HG02981 (cell line): ENCODE measurements around the gene LAG3.

ENCODE experiments used
- ATAC-seq: cut with Tn5 transposase; IDR thresholded peaks from one replicate; pipeline ENCODE4 v1.9.1; 2021; ENCODE audit warnings: mild to moderate bottlenecking, moderate library complexity; ENCODE audit not compliant: unreplicated experiment

Gene LAG3

DNA sequence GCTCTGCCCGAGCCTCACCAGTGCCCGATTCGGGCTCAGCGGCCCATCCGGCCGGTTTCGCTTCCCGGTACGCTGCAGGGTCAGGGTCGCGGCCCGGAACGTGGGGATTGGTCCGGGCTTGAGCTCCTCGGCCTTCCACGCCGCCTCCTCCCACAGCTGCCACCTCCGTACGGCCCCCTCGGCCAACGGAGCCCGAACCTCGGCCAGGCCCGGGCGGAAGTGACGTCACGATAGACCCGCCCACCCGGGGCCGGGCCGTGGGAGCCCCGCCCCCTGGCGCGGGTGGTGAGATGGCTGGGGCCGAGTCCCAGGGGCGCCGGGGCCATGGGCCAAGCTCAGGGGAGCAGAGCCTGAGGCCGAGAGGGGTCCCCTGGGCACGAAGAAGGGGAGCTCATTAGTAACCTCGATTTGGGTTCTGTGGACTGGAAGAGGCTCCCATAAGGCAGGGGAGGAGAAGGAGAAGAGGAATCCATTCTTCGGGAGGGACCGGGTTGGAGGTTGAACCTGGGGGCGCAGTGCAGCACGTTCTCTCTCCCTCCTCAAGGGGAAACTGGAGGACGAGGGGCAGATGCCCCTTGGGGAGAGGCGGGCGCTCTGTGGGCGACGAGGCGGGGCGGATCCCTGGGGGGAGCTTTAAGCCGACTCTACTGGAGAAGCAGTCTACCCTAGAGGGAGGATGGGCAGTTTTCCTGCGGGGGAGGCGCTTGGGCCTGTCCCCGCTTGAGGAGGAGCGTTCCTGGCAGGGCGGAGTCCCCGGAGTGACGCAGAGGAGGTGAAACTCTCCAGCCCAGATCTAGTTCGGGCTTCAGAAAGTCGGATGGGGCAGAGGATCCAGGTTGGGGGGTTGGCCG lies 19.2 kb upstream of the LAG3 start, which contains the start of gene MLF2:
TSS of gene MLF2 (minus strand) at position 221 of the 851 bp plus-strand sequence. CDS start 807 bp downstream, outside the sequence.
- peak; percentile 89 for ATAC-seq

DNA sequence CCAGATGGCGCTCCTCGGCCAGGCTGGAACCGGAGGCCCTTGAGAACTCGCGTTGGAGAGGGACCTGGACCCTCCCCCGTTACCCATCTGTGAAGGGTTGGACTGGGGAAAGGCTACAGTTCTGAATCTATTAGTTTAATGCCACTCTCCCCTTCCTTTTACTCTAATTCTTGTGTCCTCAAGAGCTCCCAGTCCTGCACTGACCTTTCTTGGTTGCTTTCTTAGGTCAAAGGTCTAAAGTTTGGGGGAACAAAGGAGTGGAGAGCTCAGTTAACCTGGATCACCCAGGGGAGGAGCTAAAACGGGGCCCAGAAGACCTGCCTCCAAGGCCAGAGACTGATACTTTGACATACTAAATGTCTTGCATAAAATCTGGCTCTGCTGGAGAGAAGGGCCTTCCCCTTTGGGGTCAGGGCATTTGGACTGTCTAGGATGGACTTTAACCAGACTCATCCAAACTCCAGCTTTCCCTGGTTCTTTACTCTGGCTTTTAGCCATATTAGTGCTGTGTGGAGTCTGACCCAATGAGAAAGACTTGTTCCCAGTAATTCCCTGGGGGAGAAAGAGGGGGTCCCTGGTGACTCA lies 18.5 kb upstream of the LAG3 start:
- no peak for ATAC-seq

DNA sequence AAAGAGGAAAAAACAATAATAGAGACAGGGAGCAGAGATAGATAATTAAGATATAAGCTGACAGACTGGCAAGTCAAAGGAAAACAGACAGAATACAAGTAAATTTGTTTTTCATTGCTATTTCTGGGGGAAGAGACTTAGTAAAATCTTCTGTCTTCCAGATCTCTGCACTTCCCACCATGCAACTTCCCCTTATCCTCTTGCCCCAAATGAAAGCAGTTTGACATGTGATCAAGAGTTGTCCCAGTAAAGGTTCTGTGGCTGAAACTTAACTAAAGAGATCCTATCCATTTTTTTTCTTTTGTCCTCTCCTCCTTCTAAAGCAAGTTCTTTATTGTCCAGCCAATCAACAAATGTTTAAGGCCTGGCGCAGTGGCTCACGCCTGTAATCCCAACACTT lies 17.9 kb upstream of the LAG3 start:
- ATAC-seq = no peak

DNA sequence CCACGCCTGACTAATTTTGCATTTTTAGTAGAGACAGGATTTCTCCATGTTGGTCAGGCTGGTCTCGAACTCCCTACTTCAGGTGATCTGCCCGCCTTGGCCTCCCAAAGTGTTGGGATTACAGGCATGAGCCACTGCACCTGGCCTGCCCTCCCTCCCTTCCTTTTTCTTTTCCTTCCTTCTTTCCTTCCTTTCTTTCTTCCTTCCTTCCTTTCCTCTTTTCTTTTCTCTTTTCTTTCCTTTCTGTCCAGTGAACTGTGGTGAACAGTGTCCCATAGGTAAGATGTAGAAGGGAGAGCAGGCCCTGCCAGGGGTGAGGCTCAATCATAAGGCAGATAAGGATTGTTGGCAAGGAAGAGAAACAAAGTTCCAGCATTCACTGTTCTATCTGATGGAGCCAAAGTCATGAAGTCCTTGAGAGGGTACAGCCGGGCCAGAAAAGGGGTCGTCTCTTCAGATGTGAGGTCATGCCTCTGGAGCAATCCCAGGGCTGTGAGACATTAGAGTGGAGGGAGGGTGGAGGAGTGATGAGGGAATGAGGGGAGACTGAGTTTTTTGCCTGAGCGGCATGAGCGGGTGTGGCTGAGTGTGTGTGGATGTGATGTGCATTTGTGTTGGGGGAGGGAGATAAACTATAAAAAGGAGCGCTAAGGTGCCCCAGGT lies 15.2 kb upstream of the LAG3 start:
- no peak for ATAC-seq

DNA sequence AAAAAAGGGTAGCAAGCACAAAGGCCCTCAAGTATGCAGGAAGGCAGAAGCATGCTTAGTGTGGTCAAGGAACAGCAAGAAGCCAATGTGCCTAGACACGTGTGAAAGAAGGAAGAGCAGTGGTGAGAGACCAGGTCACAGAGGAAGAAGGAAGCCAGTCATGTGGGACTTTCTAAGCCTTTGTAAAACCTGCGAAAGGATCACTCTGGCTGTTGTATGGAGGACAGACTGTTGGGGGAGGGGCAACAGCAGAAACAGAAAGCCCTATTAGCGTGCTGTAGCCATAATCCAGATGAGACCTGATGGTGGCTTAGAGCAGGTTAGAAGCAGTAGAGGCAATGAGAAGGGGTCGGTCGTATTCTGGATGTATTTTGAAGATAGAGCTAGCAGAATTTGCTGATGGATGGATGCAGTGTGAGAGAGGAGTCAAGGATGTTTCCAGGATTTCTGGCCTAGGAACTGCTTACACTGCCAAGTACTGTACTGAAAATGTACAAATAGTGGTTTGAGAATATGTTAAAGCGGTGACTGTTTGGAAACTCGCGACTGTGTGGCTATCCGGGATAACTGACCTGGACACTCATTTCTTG lies 13.7 kb upstream of the LAG3 start:
- ATAC-seq = no peak

DNA sequence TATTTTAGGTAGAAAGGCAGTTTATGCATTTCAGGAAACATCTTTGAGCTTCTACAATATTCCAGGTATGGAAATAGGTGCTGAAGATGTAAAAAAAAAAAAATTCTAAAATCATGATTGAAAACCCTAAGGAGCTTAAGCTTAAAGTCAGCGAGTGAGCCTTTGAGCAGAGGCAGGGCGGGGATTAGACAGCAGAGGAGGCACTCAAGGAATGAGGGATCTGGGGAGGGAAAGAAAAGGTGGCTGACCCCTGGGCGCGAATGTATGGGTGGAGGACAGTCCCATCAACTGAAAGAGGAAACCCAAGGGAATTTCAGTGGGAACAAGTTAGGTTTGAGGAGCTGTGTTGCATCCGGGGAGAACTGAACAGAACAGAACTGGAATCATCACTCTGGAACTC lies 12.6 kb upstream of the LAG3 start:
- no peak for ATAC-seq

DNA sequence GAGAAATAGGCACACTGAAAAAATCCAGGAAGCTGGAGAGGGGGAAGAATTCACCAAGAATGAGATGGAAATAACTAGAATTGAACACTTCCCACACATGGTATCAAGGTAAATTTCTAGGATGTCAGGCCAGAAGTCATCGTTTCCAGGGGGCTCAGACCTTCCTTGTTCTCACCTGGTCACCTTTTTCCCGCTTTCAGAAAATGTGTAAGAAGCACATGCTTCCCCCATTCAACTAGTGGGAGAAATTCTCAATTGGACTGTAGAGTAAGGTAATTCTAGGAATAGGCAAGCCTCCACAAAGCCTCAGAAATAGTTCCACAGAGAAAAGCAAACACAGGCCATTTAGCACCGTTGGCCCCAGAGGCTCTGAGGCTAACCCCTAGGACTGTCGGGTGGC lies 8.9 kb upstream of the LAG3 start:
- no peak for ATAC-seq

DNA sequence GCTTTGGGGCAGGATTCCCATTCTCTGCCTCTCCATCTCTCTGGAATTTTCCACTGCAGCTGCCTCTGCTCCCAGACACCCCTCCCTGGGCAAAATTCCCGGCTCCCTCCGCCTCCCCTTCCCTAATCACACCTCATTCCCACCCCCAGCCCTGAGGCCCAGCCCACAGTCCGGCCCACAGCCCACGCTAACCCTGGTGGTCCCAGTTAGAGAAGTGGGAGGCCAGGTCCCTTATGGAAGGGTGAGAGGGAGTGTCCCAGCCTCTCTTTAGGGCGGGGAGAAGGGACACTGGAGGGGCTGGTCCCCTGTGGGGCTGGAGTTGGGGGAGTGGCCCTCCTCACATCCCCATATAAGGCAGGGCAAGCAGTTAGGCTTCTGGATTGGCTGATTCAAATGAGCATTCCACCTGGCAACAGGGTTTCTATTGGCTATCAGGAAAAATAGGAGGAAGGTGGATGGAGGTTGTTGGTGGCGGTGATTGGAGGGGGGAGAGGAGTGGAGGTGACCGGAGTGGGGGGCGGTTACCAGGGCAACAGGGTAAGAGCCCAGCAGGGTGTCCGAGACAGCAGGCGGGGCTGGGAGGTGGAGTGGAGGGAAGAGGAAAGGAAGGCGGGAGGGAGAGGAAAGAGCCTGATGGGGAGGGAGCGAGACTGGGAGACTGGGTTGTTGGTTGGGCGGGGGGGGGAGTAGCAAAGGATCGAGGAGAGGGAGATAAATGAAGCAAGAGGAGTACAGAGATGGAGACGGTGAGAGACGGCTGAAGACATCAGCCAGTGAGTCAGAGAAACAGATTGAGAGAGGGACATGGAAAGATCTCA lies 8.1 kb upstream of the LAG3 start:
- peak; percentile 87 for ATAC-seq

DNA sequence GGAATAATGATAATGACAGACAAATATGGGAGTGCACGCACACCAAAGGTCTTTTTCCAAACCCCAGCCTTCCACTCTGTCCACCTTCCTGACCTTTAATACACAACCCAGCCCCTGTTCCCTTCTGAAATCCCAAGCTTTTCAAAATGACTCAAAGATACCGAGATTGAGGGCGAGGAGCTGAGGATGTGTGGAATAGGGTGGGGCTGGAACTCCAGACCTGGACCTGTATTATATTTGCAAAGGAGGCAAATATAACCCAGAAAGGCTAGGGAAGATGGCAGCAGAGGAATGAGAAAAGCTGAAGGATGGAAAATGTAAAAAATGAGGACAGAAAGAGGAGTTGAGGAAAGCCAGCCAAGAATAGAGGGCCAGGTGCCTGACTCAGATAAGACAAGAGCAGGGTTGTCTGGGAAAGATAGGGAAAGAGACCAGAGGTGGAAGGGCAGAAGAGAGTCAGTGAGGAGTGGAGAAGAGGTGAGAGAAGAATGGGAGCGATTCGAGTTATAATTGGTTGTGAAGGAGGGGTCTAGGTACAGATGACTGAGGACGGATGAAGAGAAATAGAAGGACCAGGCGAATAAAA lies 7.2 kb upstream of the LAG3 start:
- no peak for ATAC-seq

DNA sequence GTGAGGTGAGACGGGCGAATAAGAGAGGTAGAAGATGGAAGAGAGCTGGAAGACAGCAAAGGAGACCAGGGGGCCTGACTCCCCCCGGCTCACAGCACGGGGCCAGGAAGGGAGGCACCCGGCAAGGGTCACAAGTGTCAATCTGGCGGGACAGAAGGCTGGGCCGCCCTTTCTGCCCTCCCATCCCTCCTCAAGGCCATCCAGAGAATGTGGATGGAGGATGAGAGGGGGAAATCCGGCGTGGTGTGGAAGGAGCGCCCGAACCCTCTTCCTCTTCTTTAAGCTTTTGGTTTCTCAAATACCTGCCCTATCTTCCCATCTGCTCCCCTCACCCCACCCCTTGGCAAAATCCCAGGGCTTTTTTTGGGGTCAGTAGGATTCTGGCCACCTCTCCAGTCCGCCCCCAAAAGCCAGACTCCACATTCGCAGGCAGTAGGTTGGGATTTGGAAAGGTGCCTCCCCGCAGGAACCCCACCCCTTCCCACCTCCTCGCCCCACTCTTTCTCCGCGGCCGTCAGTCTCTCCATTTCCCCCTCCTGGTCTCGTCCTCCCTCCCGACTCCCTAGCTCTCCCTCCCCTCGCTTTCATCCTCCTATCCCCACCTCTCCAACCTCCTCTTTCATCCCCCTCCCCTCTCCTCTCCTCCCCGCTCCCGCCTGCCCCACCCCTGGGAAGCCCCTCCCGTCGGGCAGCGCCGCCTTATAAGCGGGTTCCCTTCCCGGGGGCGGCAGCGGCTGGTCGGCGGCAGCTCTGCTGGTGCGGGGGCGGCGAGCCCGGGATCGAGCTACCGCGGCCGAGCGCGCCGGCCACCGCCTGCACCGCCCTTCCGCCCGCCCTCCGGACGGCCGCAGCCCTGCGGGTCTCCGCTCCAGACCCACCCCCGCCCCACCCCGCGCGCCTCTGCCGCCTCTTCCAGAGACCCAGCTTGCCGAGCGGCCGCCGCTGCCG lies 6.4 kb upstream of the LAG3 start, which contains the start of gene PTMS:
TSS of gene PTMS (plus strand) at position 730 of the 948 bp plus-strand sequence. CDS start 343 bp downstream, outside the sequence.
- ATAC-seq = no peak

DNA sequence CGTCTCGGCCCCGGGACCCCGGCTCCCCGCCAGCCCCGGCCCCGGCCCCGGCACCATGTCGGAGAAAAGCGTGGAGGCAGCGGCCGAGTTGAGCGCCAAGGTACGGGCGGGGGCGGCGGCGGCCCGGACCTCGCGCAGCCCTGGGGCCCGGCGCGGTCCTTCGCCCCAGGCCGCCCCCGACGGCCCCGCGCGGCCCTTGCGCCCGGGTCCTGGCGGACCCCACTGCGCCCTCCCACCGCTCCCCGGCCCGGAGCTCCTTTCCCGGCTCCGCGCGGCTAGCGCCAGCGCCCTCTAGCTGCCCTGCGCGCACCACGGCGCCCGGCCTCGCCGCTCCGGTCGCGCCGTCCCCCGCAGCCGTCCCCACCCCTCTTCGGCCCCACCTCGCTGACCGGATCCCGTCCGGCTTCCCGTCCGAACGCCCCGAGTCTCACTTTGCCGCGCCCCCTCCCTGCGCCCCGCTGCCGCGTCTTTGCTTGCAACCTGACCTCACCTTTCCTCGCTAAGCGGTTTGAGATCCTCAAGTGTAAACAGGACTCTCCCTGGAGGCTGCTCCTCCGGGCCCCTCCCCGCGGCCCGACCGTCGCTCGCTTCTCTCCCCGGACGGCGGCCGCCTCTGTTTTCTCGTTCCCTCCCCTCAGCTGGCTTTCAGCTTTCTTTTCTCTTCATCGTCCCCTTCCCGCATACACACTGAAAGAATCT lies 5.5 kb upstream of the LAG3 start:
- peak; percentile 42 for ATAC-seq

DNA sequence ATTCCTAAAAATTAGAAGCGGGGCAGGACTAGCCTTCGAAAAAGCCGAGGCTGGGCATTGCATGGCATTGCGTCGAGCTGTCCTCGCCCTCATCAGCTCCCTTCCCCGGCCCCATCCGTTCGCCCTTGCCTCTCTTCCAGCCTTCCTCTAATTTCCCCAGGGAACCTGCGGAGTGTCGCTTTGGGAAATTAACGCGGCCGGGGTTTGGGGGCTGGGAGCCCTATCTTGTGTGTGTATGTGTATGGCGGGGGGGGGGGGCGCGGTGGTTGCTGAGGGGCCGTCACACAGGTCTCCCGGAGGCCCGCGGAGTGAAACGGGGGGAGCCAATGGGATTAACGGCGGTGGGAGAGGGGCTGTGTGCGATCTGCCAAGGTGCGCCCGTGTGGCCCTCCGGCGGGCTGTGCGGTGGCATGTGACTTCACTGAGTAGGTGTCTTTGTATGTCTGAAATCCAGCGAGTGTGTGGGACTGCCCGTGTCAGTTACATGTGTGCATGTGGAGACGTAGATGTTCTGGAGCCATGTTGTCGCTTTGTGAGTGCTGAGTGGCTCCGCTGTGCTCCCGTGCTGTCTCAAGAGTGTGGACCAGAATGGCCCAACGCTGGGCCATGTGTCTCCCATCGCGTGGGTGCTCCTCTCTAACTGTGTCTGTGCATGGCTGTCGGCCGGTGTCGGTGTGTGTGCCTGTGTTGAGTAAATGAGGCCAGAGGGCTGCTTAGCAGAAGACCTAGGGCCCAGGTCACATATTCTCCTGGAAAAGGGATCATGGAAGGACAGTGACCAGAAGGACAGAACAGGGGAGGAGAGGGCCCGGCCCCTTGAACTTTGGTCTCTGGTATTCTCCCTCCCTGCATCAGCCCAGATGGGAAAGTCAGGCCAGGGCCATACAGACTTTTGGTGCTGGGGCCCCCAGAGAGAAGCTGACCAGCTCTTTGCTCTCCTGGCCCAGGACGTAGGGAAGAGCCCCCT lies 4.7 kb upstream of the LAG3 start:
- no peak for ATAC-seq

DNA sequence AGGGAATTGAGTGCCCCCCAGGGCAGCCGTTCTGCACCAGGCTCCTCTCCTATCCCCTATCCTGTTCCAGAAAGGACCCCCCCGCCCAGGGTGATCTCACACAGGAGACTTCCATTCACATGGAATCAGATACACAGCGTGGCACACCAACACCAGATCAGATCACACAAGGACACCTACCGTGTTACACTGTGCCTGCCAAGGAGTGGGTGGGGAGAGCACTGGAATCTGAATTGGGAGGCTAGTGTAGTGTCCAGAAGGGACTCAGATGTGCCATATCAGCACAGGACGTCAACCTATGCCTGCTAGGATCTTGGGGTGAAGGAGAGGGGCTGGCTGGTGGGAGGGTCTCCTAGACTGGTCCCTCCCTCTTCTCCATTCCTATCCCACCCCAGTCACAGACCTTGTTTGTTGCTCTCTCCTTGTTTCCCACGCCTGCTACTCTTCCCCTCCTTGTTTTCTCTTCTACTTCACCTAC lies 3.8 kb upstream of the LAG3 start:
- ATAC-seq = no peak

DNA sequence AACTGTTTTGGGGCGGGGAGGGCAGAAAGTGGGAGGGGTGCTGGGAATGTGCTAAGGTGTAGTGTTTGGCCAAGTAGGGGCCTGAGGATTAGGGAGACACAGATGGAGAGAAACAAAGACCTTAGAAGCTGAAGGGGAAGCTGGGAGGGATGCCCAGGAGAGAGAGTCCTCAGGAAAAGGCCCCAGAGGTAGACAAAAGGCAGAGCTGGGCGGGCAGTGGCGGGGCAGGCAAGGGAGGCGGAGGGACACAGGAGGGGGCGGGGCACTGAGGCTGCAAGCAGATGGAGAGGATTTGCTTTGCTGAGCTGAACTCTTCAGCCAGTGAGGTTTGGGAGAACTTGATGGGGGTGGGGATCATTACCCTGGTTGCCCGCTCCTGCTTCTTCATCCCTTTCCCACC lies 3.3 kb upstream of the LAG3 start:
- ATAC-seq = no peak

DNA sequence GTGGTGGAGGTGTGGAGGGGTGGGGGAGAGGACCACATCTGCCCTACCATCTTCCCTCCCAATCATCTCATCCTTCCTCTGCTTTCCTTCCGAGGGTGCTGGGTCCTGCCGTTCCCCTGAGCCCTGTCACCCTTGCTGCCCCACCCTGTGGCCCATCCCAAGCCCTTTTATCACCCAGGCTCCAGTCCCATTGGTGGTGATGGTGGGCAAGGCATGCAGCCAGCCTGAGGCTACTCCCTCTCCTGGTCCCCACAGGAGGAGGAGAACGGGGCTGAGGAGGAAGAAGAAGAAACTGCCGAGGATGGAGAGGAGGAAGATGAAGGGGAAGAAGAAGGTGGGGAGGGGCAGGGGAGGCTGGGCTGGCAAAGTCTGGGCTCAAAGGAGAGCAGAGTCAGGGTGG lies 2.7 kb upstream of the LAG3 start:
- no peak for ATAC-seq

DNA sequence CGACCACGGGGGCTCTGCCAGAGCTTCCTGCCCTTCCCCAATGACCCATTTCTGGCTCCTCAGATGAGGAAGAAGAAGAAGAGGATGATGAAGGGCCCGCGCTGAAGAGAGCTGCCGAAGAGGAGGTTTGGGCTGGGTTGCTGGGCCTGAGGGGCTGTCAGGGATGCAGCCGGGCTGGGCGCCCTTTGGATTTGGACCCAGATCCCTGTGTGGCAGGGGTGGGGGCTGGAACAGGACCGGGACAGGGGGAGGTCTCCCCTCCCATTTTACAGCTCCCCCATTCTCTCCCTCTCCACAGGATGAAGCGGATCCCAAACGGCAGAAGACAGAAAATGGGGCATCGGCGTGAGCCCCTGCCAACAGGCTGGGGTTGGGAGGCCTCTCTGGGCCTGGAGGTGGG lies 2.2 kb upstream of the LAG3 start:
- ATAC-seq = no peak

DNA sequence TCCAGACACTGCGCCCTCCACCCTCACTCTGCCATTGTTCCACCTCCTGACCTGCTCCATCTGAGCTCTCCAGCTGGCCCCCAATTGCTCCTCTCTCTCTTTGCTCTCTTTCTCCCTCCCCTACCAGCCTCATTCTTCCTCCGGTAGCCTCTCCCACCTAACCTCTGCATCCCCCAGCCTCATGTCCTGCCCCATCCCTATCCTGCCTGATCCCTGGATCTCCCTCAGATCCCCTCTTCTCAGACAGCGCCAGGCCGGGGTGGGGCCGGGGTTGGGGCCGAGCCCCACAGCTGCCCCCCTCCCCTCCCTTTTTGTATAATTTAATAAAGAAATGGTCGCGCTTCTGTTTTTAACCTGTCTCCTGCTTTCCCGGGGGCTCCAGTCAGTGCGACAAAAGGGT lies 1.7 kb upstream of the LAG3 start:
- ATAC-seq = no peak
